Measurements from ENCODE around the gene USP49. TPM values are rescaled to one million over a fixed set of nuclear protein-coding genes. Genes with fewer than 3 reads are reported as not detected.
A peak's percentile ranks its signal among the peaks of the same experiment; 100 is the strongest.

The USP49 gene
- total and polyA plus RNA-seq, 2 of the 13 experiments (the other 11 are each of a cell fraction or from before 2014, with no cell fraction given) = 2.9 to 4.3 TPM

DNA sequence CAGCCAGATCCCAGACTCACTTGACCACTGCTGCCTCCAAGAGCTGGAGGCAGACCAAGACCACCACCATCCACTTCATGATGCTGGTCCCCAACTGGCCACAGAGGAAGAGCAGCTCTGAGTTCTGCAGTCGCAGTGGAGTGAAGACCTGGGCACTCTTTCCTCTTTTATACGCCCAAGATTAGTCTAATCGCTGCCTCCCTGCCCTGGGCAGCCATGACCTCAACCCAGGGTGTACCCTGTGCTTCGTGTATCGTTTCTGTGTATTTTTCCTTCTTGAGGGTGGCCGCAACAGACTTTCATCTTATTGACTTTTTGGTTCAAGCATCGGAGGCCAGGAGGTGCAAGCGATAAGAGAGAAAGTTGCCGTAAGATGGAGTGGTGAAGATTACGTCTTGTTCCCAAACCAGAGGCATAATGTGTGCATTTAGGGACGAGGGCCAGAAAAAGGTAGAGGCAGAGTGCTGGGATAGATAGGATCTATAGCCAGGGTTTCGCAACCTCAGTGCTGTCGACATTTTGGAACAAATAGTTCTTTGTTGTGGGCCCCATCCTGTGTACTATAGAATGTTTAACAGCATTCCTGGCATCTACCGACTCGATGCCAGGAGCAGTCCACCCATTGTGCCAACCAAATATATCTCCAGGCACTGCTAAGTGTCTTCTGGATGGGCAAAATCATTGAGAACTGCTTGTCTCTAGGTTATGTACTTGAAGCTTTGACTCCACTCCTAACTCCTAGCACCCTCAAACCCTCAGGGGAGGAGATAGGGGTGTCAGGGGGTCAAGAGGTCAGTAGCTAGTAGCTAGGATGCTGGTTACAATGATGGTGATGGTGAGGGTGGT, 147.7 kb downstream of the USP49 start, which contains the start of gene PGC (continued):
- TF ChIP-seq ZNF33B (CRISPR knock-in tag; IDR thresholded peaks at IDR 0.05) = peak; percentile 75; the same call in 1 of the 2 replicates
- peak; percentile 33; the same call in 1 of the 2 replicates for TF ChIP-seq STAG1 (CRISPR knock-in tag; IDR thresholded peaks at IDR 0.05)
- TF ChIP-seq, protein P1, sequence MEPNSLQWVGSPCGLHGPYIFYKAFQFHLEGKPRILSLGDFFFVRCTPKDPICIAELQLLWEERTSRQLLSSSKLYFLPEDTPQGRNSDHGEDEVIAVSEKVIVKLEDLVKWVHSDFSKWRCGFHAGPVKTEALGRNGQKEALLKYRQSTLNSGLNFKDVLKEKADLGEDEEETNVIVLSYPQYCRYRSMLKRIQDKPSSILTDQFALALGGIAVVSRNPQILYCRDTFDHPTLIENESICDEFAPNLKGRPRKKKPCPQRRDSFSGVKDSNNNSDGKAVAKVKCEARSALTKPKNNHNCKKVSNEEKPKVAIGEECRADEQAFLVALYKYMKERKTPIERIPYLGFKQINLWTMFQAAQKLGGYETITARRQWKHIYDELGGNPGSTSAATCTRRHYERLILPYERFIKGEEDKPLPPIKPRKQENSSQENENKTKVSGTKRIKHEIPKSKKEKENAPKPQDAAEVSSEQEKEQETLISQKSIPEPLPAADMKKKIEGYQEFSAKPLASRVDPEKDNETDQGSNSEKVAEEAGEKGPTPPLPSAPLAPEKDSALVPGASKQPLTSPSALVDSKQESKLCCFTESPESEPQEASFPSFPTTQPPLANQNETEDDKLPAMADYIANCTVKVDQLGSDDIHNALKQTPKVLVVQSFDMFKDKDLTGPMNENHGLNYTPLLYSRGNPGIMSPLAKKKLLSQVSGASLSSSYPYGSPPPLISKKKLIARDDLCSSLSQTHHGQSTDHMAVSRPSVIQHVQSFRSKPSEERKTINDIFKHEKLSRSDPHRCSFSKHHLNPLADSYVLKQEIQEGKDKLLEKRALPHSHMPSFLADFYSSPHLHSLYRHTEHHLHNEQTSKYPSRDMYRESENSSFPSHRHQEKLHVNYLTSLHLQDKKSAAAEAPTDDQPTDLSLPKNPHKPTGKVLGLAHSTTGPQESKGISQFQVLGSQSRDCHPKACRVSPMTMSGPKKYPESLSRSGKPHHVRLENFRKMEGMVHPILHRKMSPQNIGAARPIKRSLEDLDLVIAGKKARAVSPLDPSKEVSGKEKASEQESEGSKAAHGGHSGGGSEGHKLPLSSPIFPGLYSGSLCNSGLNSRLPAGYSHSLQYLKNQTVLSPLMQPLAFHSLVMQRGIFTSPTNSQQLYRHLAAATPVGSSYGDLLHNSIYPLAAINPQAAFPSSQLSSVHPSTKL (CRISPR knock-in tag; IDR thresholded peaks at IDR 0.05) = peak; percentile 93
- TF ChIP-seq, protein P2, sequence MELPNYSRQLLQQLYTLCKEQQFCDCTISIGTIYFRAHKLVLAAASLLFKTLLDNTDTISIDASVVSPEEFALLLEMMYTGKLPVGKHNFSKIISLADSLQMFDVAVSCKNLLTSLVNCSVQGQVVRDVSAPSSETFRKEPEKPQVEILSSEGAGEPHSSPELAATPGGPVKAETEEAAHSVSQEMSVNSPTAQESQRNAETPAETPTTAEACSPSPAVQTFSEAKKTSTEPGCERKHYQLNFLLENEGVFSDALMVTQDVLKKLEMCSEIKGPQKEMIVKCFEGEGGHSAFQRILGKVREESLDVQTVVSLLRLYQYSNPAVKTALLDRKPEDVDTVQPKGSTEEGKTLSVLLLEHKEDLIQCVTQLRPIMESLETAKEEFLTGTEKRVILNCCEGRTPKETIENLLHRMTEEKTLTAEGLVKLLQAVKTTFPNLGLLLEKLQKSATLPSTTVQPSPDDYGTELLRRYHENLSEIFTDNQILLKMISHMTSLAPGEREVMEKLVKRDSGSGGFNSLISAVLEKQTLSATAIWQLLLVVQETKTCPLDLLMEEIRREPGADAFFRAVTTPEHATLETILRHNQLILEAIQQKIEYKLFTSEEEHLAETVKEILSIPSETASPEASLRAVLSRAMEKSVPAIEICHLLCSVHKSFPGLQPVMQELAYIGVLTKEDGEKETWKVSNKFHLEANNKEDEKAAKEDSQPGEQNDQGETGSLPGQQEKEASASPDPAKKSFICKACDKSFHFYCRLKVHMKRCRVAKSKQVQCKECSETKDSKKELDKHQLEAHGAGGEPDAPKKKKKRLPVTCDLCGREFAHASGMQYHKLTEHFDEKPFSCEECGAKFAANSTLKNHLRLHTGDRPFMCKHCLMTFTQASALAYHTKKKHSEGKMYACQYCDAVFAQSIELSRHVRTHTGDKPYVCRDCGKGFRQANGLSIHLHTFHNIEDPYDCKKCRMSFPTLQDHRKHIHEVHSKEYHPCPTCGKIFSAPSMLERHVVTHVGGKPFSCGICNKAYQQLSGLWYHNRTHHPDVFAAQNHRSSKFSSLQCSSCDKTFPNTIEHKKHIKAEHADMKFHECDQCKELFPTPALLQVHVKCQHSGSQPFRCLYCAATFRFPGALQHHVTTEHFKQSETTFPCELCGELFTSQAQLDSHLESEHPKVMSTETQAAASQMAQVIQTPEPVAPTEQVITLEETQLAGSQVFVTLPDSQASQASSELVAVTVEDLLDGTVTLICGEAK (IDR thresholded peaks at IDR 0.05) = no peak
- TF ChIP-seq, protein P2 (CRISPR knock-in tag; IDR thresholded peaks at IDR 0.05) = no peak
- TF ChIP-seq, protein P3, sequence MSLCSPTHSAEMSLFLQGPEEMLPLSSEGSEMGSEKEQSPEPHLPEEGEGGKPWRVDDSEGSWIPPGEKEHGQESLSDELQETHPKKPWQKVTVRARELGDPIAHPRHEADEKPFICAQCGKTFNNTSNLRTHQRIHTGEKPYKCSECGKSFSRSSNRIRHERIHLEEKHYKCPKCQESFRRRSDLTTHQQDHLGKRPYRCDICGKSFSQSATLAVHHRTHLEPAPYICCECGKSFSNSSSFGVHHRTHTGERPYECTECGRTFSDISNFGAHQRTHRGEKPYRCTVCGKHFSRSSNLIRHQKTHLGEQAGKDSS (CRISPR knock-in tag; IDR thresholded peaks at IDR 0.05; ENCODE audit: borderline replicate concordance, low read depth) = peak; percentile 83
- TF ChIP-seq, protein P4, sequence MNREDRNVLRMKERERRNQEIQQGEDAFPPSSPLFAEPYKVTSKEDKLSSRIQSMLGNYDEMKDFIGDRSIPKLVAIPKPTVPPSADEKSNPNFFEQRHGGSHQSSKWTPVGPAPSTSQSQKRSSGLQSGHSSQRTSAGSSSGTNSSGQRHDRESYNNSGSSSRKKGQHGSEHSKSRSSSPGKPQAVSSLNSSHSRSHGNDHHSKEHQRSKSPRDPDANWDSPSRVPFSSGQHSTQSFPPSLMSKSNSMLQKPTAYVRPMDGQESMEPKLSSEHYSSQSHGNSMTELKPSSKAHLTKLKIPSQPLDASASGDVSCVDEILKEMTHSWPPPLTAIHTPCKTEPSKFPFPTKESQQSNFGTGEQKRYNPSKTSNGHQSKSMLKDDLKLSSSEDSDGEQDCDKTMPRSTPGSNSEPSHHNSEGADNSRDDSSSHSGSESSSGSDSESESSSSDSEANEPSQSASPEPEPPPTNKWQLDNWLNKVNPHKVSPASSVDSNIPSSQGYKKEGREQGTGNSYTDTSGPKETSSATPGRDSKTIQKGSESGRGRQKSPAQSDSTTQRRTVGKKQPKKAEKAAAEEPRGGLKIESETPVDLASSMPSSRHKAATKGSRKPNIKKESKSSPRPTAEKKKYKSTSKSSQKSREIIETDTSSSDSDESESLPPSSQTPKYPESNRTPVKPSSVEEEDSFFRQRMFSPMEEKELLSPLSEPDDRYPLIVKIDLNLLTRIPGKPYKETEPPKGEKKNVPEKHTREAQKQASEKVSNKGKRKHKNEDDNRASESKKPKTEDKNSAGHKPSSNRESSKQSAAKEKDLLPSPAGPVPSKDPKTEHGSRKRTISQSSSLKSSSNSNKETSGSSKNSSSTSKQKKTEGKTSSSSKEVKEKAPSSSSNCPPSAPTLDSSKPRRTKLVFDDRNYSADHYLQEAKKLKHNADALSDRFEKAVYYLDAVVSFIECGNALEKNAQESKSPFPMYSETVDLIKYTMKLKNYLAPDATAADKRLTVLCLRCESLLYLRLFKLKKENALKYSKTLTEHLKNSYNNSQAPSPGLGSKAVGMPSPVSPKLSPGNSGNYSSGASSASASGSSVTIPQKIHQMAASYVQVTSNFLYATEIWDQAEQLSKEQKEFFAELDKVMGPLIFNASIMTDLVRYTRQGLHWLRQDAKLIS (CRISPR knock-in tag; IDR thresholded peaks at IDR 0.05) = peak; percentile 82
- no peak for TF ChIP-seq ZNF674 (CRISPR knock-in tag; IDR thresholded peaks at IDR 0.05; ENCODE audit: low read depth)
- no peak for TF ChIP-seq ZNF24 (IDR thresholded peaks at IDR 0.05)
- TF ChIP-seq ZEB1 (IDR thresholded peaks at IDR 0.05; ENCODE audit: insufficient replicate concordance, low read depth) = peak; percentile 77
